GM21381 (cell line): Measurements from ENCODE around the gene PCDHGA4.
"Not testable (repeated sequence)": the region's sequence is repeated elsewhere in the genome, so short reads cannot be mapped to it uniquely, and the experiment has no call there.

Experiments used
- ATAC-seq: cut with Tn5 transposase; IDR thresholded peaks from one replicate; pipeline ENCODE4 v1.9.1; 2021; ENCODE audit warnings: mild to moderate bottlenecking, moderate library complexity; ENCODE audit not compliant: unreplicated experiment

PCDHGA4 gene

DNA sequence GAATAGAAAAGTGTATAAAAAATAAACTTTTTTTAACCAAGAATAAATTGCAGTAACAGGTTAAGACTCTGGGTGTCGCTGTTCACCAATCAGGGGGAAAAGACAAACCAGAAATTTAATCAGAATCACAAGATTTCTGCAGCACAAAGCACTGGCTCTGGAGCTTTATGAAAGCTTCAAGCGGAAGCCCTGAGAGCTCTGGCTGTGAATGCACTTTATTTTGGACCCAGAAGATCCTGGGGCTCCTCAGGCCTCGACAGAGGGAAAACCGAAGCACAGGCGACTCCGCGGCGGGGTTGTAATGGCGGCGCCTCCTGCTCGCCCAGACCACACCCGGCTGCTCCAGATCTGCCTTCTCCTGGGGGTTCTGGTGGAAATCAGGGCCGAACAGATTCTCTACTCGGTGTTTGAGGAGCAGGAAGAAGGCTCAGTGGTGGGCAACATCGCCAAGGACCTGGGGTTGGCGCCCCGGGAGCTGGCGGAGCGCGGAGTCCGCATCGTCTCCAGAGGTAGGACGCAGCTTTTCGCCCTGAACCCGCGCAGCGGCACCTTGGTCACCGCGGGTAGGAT is at the start of gene PCDHGA4:
Gene PCDHGA4, plus strand, starts transcription at position 122 of the 570 bp plus-strand sequence. Its CDS starts 87 bp downstream, at position 209.
- ATAC-seq: no peak

DNA sequence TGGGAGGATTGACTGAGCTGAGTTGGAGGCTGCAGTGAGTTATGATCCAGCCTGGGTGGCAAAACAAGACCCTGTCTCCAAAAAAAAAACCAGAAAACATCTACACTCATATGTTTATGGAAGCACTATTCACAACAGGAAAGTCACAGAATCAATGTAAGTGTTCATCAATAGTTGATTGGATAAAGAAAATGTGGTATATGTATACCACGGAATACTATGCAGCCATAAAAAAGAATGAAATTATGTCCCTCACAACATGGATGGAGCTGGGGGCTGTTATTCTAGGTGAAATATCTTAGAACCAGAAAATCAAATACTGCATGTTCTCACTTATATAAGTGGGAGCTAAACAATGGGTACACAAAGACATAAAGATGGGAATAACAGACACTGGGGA is 48.2 kb upstream of the PCDHGA4 start:
- ATAC-seq: no peak

DNA sequence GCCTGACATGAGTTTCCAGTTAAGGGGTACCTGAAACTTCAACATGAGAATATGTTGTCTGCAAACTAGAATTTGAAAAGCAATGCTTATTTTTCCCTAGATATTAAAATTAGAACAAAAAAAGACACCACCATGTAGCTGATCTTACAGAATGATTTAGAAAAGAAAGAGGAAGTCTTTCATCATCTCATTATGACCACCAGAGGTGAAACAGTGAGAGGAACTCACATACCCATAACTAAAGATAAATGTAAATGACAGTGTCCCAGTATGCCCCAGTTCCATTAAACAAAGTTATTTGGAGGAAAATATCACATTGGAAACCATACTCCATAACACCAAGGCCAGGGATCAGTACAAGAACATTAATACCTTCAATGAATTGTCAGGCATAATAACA is 41.1 kb upstream of the PCDHGA4 start:
- no peak for ATAC-seq

DNA sequence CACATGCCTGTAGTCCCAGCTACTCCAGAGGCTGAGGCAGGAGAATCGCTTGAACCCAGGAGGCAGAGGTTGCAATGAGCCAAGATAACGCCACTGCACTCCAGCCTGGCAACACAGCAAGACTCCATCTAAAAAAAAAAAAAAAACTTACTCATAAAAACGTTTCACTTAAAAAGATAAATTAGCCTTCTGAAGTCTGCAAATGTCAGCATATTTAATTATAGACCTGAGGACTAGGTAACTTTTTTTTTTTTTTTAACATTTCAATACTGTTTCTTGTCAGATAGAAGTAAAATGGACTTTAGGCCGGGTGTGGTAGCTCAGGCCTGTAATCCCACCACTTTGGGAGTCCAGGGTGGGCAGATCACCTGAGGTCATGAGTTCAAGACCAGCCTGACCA is 37.9 kb upstream of the PCDHGA4 start:
- ATAC-seq: not testable (repeated sequence)

DNA sequence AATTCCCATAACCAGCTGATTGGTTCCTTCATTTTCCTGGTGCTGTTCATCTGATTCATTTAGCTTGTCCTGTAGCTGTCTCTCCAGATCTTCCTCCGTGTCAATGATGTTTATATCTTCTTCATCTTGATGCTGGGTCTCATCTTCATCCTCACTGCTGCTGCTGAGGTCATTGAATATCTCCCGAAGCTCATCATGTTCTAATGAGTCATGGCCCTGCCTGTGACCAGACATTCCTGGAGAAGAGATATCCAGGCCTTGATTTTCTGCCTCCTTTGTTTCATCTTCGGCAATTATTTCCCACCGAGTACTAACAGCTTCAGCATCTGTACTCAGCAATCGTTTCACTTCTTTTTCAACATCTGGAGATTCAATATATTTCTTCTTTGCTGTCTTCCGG is 35.6 kb upstream of the PCDHGA4 start:
- ATAC-seq: no peak

DNA sequence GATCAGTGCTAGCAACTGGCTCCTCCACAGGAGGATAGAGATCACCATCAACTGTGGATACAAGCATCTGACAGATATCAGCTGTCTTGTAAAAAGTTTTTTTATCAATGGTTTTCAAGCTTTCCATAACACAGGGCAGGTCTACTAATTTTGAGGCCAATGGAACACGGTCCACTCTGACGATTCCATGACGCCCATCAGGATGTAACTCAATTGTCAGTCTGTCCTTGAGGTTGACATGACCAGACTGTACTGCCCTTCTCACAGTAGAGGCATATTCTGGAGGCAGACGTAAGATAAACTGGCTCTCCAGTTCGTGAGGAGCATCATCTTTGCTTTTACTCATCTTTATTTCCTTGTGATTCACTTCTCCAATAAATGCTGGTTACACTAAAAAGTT is 35.1 kb upstream of the PCDHGA4 start:
- ATAC-seq: no peak

DNA sequence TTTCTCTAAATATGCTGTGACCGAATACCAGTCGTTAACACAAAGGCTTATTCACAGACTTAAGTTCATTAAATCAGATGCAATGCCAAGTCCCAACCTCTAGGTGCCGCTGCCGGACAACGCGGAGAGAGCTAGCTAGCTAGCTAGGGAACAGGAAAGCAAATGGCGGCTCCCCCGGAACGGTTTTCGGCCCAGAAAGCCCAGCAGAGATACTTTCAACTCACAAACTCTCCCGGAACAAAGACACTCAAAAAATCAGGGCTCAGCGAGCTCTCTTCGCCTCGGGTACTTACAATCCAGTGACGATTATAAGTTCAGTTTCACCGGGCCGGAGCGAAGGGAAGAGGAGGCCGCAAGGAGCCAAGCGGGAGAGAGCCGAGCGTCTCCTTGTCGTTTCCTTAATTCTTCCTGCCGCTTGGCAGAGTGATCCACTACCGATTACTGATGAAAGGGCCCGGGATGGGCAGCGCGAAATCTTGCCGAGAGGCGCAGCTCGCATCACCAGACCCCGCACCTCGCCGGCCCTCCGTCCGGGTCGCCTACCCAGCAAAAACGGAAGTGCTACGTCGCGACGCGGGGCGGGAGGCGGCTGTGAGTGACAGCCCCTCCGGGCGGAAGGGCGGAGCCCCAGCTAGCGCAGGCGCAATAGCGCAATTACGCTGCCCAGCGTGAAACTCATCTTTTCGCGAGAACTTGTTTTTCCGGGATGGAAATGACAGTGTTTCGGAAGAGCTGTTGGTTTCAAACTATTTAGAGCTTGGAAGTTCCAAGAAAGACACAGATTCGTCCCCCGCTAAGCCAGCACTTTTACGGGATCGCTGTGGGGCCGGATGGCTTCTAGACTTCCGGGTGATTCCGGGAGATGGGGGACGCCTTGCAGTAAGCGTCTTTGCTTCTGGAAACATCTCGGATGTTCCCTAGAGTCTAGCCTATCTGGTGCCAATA is 34.3 kb upstream of the PCDHGA4 start, which contains the start of gene TAF7:
Gene TAF7, minus strand, starts transcription at position 560 of the 945 bp plus-strand sequence. CDS start 740 bp downstream, outside the sequence.
- ATAC-seq: peak; percentile 95

DNA sequence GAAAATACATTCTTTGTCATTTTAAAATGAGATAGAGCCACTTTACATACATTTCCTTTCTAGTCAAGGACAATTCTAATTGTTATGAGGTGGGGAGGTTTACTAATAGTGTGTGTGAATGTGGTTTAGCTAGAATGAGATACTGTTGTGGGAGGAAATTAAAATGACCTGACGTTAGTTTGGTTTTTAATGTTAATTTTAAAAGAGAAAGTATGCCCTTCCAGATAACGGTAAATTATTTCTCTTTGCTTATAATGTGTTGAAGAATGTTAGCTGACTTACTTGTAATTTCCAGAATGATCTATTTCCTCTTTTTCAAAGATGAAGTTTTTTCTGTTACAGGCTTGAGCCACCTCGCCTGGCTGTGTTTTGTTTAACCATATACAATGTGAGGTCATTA is 32.6 kb upstream of the PCDHGA4 start:
- no peak for ATAC-seq

DNA sequence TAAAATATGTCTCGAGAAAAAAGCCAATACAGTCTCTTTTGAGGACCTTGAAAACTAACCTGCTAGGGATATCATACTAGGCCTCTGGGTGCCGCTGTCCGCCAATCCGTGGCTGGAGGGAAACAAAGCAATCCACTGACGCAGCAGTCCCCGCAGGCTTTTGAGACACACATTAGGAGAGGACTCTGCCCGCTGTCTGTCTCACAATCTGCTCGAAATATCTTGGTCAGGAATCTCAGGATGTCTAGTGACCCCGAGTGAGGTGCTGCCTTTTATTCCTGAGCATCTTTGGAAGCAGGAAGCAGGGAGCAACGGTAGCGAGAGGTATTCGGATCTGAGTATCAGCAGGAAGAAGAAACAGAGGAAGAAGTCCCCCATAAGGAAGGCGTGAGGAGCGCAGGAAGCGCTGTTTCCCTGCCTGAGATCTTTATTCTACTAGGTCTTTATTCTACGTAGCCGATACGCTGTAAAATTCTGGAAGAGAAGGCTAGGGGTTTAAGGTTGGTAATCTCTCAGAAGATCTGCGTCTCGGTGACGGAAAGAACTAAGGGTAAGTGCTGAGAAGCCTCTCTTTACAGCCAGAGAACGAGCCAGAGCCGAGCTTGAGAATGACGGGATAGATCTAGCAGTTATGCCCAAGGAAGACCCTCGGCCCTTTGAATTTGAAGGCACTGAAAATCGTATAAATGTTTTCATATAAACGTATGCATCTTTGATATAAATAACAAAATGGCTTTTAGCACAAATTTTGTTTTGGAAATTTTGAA is 28.6 kb upstream of the PCDHGA4 start:
- peak; percentile 56 for ATAC-seq

DNA sequence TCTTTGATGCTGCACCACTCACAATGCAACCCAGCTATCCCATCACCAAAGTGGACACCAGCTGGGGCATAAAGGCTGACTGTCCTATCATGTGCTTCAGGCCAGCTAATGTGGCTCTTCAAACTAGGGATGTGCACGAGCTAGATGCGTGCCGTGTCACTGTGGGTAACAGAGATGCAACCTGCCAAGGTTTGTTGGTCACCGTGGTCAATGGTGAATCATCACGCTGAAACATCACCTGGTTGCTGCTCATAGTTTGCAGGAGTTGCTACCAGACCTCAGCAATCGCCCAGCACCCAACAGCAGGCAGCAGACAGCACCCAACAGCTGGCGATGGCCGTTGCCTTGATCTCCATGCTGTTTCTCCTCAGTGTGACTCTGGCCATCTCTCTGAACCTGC is 26.6 kb upstream of the PCDHGA4 start:
- no peak for ATAC-seq

DNA sequence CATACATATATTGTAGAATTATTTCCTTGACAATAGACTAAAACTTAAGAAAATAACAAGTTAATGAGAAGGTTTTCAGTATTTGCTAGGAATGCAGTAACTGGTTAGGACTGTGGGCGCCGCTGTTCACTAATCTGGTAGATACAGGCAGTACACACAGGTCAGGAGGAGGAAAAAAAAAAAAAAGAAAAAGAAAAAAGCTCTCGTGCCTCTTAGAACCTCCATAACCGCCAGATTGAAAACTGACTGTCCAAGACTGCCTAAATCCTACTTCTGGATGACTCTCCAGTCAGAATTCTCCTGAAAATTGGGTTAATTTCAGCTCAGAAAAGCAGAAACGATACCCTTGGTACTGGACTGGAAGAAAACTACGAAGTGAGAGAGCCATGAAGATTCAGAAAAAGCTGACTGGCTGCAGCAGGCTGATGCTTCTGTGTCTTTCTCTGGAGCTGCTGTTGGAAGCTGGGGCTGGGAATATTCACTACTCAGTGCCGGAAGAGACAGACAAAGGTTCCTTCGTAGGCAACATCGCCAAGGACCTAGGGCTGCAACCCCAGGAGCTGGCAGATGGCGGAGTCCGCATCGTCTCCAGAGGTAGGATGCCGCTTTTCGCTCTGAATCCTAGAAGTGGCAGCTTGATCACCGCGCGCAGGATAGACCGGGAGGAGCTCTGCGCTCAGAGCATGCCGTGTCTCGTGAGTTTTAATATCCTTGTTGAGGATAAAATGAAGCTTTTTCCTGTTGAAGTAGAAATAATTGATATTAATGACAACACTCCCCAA is 24.3 kb upstream of the PCDHGA4 start, which contains the start of gene PCDHGA1:
Gene PCDHGA1, plus strand, starts transcription at position 216 of the 782 bp plus-strand sequence.
- no peak for ATAC-seq

DNA sequence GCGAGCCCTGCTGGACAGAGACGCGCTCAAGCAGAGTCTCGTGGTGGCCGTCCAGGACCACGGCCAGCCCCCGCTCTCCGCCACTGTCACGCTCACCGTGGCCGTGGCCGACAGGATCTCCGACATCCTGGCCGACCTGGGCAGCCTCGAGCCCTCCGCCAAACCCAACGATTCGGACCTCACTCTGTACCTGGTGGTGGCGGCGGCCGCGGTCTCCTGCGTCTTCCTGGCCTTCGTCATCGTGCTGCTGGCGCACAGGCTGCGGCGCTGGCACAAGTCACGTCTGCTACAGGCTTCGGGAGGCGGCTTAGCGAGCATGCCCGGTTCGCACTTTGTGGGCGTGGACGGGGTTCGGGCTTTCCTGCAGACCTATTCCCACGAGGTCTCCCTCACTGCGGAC is 22.2 kb upstream of the PCDHGA4 start:
- ATAC-seq: not testable (repeated sequence)

DNA sequence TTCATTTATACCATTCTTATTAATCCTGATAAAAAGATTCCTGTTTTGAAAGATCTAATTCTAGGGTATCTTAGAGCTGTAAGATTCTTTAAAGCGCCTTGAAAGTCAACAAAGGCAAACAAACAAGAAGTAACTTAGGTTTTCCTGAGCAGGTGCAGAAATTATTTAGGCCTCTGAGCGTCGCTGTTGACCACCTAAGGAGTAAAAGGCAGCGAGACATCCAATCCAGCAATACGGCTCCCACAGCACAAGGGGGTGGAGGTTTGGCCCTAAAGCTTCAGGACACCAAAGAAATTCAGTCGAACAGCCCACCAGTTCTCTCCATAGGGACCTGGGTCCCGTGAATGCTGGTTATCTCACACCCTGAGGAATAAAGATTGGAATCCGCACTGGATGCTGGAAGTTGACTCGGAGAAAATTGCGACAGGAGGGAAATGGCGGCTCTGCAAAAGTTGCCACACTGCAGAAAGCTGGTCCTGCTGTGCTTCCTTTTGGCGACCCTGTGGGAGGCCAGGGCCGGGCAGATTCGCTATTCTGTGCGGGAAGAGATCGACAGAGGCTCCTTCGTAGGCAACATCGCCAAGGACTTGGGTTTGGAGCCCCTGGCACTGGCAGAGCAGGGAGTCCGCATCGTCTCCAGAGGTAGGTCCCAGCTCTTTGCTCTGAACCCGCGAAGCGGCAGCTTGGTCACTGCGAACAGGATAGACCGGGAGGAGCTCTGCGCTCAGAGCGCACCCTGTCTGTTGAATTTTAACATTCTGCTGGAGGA is 16.1 kb upstream of the PCDHGA4 start, which contains the start of gene PCDHGA2:
Gene PCDHGA2, plus strand, starts transcription at position 223 of the 769 bp plus-strand sequence.
- no peak for ATAC-seq

DNA sequence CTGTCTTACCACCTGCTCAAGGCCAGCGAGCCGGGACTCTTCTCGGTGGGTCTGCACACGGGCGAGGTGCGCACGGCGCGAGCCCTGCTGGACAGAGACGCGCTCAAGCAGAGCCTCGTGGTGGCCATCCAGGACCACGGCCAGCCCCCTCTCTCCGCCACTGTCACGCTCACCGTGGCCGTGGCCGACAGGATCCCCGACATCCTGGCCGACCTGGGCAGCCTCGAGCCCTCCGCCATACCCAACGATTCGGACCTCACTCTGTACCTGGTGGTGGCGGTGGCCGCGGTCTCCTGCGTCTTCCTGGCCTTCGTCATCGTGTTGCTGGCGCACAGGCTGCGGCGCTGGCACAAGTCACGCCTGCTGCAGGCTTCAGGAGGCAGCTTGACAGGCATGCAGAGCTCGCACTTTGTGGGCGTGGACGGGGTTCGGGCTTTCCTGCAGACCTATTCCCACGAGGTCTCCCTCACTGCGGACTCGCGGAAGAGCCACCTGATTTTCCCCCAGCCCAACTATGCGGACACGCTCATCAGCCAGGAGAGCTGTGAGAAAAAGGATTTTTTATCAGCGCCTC is 14.0 kb upstream of the PCDHGA4 start:
- not testable (repeated sequence) for ATAC-seq

DNA sequence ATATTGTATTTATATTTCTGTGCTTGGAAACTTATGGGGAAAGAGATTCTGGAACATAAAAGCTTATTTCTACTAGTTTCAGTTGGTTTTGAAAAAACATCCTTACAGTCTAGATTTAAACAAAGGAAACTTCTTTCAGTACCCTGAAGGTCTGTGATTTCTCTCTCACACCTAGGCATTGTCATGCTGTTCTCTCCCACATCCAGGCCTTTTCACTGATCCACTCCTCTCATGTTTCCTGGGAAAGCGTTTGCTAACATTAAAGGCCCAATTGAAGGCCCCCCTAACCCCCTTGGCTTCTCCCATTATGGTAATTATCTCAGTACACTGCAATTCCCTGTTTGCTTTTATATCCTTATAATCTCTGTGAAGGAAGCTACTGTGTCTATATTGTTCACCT is 12.0 kb upstream of the PCDHGA4 start:
- ATAC-seq: no peak

DNA sequence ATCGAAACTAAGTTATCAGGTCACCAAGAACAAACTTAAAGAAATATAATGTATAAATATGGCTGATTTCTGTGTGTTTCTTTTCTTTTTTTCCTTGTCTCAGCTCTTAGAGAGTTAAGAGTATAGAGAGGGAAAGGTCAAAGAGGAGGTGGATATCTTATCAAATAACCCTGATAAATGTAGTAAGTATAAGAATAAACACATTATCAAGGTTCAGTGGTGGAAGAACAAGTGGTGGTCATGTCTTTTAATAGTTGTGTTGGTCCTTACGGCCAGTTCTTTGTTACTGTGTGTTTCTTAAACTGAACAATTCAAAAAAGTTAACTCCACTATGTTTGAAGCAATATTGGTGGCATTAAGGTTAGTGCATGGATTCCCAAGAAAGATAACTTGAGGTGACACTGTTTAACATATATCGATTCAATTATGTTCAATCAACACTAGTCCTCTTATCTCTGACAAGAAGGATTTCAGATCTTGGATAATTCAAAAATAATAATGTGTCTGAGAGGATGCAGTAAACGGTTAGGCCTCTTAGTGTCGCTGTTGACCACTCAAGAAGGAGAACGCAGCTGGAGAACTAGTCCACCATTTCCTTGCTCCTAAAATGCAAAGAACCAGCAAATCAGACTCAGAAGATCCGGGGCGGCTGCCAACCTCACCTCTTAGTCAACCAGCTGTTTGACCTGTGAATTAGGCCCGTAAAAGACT is 11.4 kb upstream of the PCDHGA4 start, which contains the start of gene PCDHGA3:
Gene PCDHGA3, plus strand, starts transcription at position 588 of the 711 bp plus-strand sequence. CDS start 205 bp downstream, outside the sequence.
- no peak for ATAC-seq

DNA sequence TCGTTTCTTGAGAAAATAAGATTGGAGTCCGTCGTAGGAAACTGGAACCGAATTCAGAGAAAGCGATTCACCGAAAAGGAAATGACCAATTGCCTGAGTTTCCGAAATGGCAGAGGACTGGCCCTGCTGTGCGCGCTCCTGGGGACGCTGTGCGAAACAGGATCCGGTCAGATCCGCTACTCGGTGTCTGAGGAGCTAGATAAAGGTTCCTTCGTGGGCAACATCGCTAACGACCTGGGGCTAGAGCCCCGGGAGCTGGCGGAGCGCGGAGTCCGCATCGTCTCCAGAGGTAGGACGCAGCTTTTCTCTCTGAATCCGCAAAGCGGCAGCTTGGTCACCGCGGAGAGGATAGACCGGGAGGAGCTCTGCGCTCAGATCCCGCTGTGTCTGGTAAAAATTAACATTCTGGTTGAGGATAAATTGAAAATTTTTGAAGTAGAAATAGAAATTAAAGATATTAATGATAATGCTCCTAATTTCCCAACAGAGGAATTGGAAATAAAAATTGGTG is 10.8 kb upstream of the PCDHGA4 start:
- ATAC-seq: no peak

DNA sequence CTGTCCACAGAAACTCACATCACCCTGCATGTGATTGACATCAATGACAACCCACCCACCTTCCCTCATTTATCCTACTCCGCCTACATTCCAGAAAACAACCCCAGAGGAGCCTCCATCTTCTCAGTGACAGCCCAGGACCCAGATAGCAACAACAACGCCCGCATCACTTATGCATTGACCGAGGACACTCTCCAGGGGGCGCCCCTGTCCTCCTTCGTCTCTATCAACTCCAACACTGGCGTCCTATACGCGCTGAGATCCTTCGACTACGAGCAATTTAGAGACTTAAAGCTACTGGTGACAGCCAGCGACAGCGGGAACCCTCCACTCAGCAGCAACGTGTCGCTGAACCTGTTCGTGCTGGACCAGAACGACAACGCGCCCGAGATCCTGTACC is 9.5 kb upstream of the PCDHGA4 start:
- no peak for ATAC-seq
